ENCODE measurements around the gene TEC. TPM values are rescaled to one million over a fixed set of nuclear protein-coding genes. Genes with fewer than 3 reads are reported as not detected.

Gene TEC
- total RNA-seq, 2 experiments from 2014 or later = 2.8 TPM

DNA sequence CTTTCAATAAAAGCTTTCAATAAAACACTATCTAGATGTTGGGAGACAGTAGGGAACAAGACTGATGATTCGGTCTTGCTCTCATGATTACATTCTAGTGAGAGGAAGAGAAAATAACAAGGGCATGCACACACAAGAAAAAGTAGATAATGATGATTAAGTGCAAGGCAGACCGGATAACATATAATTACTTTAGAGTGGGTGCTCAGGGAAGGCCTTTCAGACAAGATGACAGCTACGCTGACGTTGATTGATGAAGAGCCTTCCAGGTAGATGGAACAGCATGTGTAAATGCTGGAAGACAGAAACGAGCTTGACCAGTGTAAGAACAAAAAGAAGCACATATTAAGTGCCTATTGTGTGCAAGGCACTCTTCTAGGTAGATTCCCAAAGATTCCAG, 179.0 kb downstream of the TEC start:
- no peaks in the 10 kb centered on the region for H3K27me3 Mint-ChIP-seq
- Histone ChIP-seq H3K9me3 (ENCODE audit: control insufficient read depth in 1 of 2, insufficient read depth in 1 of 2, low read length in 2 of 2) (no peaks in the 10 kb centered on the region), H3K36me3 (ENCODE audit: insufficient read depth, low read length) (peaks cover 87% of the 10 kb centered on the region), H3K27ac (ENCODE audit: low read depth in 1 of 2, low read length in 2 of 2) (no peak overlapping the region), H3K4me1 (ENCODE audit: insufficient read depth, low read length) (no peaks in the 10 kb centered on the region), H3K27me3 (ENCODE audit: control insufficient read depth in 1 of 2, insufficient read depth in 2 of 2, low read length in 2 of 2) (no peaks in the 10 kb centered on the region), H3K4me3 (ENCODE audit: low read length) (no peak overlapping the region)
- ChIA-PET CTCF (no interaction called here), POLR2A (no interaction called here)
- no peak overlapping the region for H3K27ac Mint-ChIP-seq
- no peak for TF ChIP-seq CTCF (IDR thresholded peaks at IDR 0.05)
- H3K9me3 Mint-ChIP-seq = no peaks in the 10 kb centered on the region
- H3K4me3 Mint-ChIP-seq = no peak overlapping the region
- DNase-seq (no peak), ATAC-seq (ENCODE audit: poor library complexity) (no peak)
- H3K4me1 Mint-ChIP-seq (ENCODE audit: low read depth) = peaks cover 4% of the 10 kb centered on the region
- H3K36me3 Mint-ChIP-seq (ENCODE audit: low read depth) = peaks cover 42% of the 10 kb centered on the region
- intact Hi-C loops (cut with DNase I, micrococcal nuclease) = loop anchor here in 1 of 2 experiments (10.0 kb wide), 2 partner anchors 54 to 424 kb away; no protein-coding TSS in a partner anchor

- H3K36me3 Mint-ChIP-seq (ENCODE audit: low read depth) = peaks cover 88% of the 10 kb centered on the region
- ChIA-PET POLR2A (interaction anchor here (0.8 kb wide), 1 partner anchor 53 kb away, joined by 3 read pairs; no protein-coding TSS in a partner anchor), CTCF (interaction anchor here (1.3 to 1.7 kb wide), 2 partner anchors 12 to 52 kb away, joined by 5 to 10 read pairs; no protein-coding TSS in a partner anchor)
- no peak for TF ChIP-seq CTCF (IDR thresholded peaks at IDR 0.05)
- no peak overlapping the region for H3K27ac Mint-ChIP-seq
- intact Hi-C loops (cut with DNase I, micrococcal nuclease) = loop anchor here (2.0 to 10.0 kb wide), 3 partner anchors 53 to 421 kb away; no protein-coding TSS in a partner anchor
- H3K27me3 ChIP-seq (ENCODE audit: control insufficient read depth in 1 of 2, insufficient read depth in 2 of 2, low read length in 2 of 2) = no peaks in the 10 kb centered on the region
- H3K4me3 Mint-ChIP-seq = no peak overlapping the region
- peaks cover 15% of the 10 kb centered on the region for H3K4me1 Mint-ChIP-seq (ENCODE audit: low read depth)
- H3K27me3 Mint-ChIP-seq = no peaks in the 10 kb centered on the region
- H3K4me1 ChIP-seq (ENCODE audit: insufficient read depth, low read length) = no peaks in the 10 kb centered on the region
- H3K27ac ChIP-seq (ENCODE audit: low read depth in 1 of 2, low read length in 2 of 2) = no peak overlapping the region
- H3K36me3 ChIP-seq (ENCODE audit: insufficient read depth, low read length) = peaks cover 62% of the 10 kb centered on the region
- no peak for ATAC-seq (ENCODE audit: poor library complexity)
- no peaks in the 10 kb centered on the region for H3K9me3 ChIP-seq (ENCODE audit: control insufficient read depth in 1 of 2, insufficient read depth in 1 of 2, low read length in 2 of 2)
- DNase-seq = no peak
- H3K9me3 Mint-ChIP-seq = no peaks in the 10 kb centered on the region
- no peak overlapping the region for H3K4me3 ChIP-seq (ENCODE audit: low read length)
Observed at GRCh38 chr4:48085821-48086589, 183.6 kb downstream of the TEC start.

Other genes starting within 250 kb of the TEC start
- 10 to 100 TPM; 67.0 to 69.9 TPM for gene TXK, start 135.6 kb downstream of the TEC start, total RNA-seq
- gene SLAIN2, start 71.7 kb upstream of the TEC start, total RNA-seq = 10 to 100 TPM; 46.3 to 47.0 TPM
- not detected for gene SLC10A4, start 213.5 kb upstream of the TEC start, total RNA-seq
- not detected for gene ZAR1, start 220.4 kb upstream of the TEC start, total RNA-seq